HS-27A (cell line): ENCODE measurements around the gene SOD3.

Experiments used
- DNase-seq: peaks from one replicate; pipeline ENCODE4 v3.0.0-alpha.2; 2012; ENCODE audit warnings: low read depth, missing footprints

SOD3 gene

GRCh38 chr4:24840826-24841543 is 45.6 kb downstream of the SOD3 start:
- no peak for DNase-seq

DNA sequence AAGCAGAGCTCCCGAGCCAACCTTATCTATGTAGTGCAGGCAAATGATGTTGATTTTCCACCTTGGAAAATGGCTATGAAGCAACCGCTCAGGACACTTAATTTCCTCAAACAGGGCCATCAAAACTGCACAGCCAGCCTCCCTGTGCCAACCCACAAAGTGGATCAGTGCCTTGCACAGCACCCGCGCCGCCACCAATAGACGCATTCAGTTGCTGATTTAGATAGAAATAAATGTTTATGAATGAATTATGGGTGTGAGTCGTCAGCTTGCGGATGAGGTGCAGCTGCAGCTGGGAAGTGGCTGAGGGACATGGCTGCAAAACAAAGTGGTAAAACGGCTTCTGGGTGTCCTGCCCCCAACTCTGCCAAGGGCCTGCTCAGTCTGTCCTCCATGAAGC is 47.0 kb downstream of the SOD3 start:
- no peak for DNase-seq

DNA sequence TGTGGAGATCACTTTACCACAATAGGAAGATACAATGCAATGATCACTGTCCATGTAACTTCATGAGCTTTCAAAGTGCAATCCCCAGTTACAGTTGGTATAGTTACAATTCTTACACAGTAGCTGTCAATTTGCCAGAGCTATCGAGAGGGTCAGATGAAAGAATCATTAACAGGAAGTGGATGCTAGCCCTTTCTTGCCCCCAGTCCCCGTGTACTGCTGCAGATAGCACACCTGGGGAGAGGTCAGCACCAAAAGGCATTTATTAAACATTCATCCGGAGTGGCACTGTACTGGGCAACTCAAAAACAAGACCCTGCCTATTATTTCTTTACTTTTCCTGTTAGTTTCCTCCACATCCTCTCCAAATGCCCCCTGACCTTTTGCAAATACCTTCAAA is 47.7 kb downstream of the SOD3 start:
- no peak for DNase-seq

GRCh38 chr4:24845132-24845531 is 49.8 kb downstream of the SOD3 start:
- DNase-seq, result no peak

GRCh38 chr4:24845902-24846301 is 50.5 kb downstream of the SOD3 start:
- DNase-seq, result no peak

DNA sequence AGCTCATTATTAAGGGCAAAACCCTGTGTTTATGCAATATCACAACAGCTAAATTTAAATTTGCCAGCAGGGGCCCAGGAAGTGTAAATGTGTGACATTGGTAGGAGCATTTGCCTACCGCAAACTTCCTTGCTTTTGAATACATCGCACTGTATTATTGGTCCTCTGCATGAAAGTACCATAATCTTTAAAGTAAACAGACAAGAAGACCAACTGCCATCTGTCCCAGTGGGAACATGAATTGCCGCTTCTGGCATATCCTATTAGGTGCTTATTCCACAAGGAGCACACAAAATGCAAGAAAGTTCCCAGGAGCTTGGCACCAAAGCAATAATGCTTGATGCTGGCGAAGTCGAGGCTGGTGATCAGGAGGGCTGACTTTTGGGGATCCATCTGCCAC is 51.3 kb downstream of the SOD3 start:
- no peak for DNase-seq

DNA sequence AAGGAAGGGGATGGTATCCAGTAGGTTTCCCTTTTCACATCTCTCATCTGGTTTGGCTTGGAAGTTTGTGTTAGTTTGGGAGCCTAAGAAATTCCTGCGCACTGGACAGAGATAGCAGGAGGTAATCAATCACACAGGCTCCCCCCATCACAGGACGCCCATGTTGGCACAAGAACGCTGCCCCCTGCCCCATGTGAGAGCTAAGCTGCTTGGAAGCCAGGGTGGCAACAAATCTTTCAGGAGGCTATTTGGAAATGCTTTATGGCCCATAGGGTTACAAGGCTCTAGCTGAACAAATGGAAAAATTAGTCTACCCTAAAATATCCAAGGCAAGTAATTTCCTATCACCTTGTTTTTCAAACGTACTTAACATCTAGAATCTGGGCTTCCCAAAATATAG is 54.0 kb downstream of the SOD3 start:
- DNase-seq, result no peak

- DNase-seq, result no peak
Measured at GRCh38 chr4:24849756-24850155, 54.4 kb downstream of the SOD3 start.
